ENCODE results near the gene WSB1.

The WSB1 gene

DNA sequence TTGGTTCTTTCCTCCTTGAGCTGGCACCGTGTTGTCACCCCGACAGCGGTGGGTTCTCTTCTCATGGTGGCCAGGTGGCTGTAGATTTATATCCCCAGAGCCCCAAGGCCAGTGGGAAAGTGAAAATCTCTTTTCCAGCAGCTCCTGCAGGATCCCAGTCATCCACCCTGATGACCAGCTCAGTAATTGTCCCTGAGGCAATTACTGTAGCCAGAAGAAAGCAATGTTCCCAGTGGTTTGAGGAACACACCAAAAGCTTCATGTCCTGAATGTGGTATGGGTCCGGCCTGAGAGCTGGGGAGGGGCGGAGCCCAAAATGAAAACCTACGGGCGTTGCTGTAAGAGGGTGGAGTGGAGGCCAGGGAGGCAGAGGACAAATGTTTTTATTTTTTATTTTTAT is 69.0 kb downstream of the WSB1 start:
- no peak for TF ChIP-seq POU2F2 (IDR thresholded peaks at IDR 0.05; ENCODE audit: low read depth, low read length)
- TF ChIP-seq TAF1 (IDR thresholded peaks at IDR 0.05; ENCODE audit: low read depth, low read length) = no peak
- no peak for TF ChIP-seq SPI1 (IDR thresholded peaks at IDR 0.05; ENCODE audit: low read depth, low read length)
- no peak for TF ChIP-seq POLR2AphosphoS5 (IDR thresholded peaks at IDR 0.05; ENCODE audit: low read depth, low read length)
- no peak for TF ChIP-seq POLR2A (IDR thresholded peaks at IDR 0.05; ENCODE audit: low read depth, low read length)
- DNase-seq (ENCODE audit: insufficient read length, low spot score) (no peak), FAIRE-seq (no peak)

DNA sequence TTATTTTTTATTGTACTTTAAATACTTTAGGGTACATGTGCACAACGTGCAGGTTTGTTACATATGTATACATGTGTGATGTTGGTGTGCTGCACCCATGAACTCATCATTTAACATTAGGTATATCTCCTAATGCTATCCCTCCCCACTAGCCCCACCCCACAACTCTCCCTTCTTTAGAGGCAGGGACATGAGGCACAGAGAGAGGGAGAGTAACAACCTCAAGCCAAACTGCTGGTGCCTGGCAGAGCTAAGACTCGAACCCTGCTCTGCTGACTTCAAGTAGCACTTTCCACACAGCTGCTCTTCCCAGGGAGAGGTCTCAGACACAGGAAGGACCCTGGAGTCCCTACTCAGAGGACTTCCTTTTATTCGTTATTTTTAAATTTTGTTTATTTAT is 69.4 kb downstream of the WSB1 start:
- FAIRE-seq (no peak), DNase-seq (ENCODE audit: insufficient read length, low spot score) (no peak)
- TF ChIP-seq TAF1 (IDR thresholded peaks at IDR 0.05; ENCODE audit: low read depth, low read length) = no peak
- TF ChIP-seq POU2F2 (IDR thresholded peaks at IDR 0.05; ENCODE audit: low read depth, low read length) = no peak
- no peak for TF ChIP-seq POLR2A (IDR thresholded peaks at IDR 0.05; ENCODE audit: low read depth, low read length)
- TF ChIP-seq SPI1 (IDR thresholded peaks at IDR 0.05; ENCODE audit: low read depth, low read length) = no peak
- no peak for TF ChIP-seq POLR2AphosphoS5 (IDR thresholded peaks at IDR 0.05; ENCODE audit: low read depth, low read length)
- TF ChIP-seq PAX5 (IDR thresholded peaks at IDR 0.05; ENCODE audit: insufficient read depth, low read length, severe bottlenecking) = no peak
